Pancreas (tissue), 10 donors: ENCODE data around the gene BABAM2. TPM values are rescaled to one million over a fixed set of nuclear protein-coding genes. Genes with fewer than 3 reads are reported as not detected.

ENCODE experiments used
- ATAC-seq, 4 donors: fragments of 200-7000 bp; cut with Tn5 transposase; one replicate each; pipeline versions ENCODE4 v1.8.0 to v1.9.1; 2020; ENCODE audit warnings: mild to moderate bottlenecking in 4 of 4, moderate library complexity in 4 of 4
- DNase-seq, 6 donors: peaks; one replicate each; pipeline ENCODE4 v3.0.0-alpha.2; 2020
- FAIRE-seq: peaks from 2 replicates; lab custom pipeline; 2012; peaks lifted over from hg19 to GRCh38; lab: Jason Lieb, UNC
- H3K27ac ChIP-seq, 4 donors: fragments of 200-600 bp; sonication (generic); 1 replicate in 3 of 4; 2 replicates in 1 of 4; pipeline versions ENCODE4 v1.5.0 to v1.8.0; 2020
- H3K27me3 ChIP-seq, 4 donors: fragments of 200-600 bp; one replicate each; pipeline ENCODE4 v1.8.0; 2021
- H3K36me3 ChIP-seq, 3 donors: fragments of 200-600 bp; sonication (generic) in 1 of 3; one replicate each; pipeline versions ENCODE4 v1.5.0 to v1.8.0; 2020 to 2021
- H3K4me1 ChIP-seq, 3 donors: fragments of 200-600 bp; one replicate each; pipeline ENCODE4 v1.8.0; 2021
- H3K4me3 ChIP-seq, 4 donors: fragments of 200-600 bp; sonication (generic) in 2 of 4; one replicate each; pipeline versions ENCODE4 v1.5.0 to v1.8.0; 2020 to 2021
- H3K9me3 ChIP-seq, 4 donors: fragments of 200-600 bp; one replicate each; pipeline ENCODE4 v1.8.0; 2021
- CTCF ChIP-seq, 4 donors: fragments of 200-600 bp; sonication (generic) in 3 of 4; IDR thresholded peaks; one replicate each; pipeline versions ENCODE4 v1.5.0 to v1.8.0; 2021; ENCODE audit warnings: antibody characterized with exemption in 4 of 4
- WGBS, 2 donors: extraction: QIAGEN DNeasy Blood & Tissue Kit; methylation state at CpG; one replicate each; pipeline ENCODE4 v1.1.7; 2013; 5-methylcytosine and 5-hydroxymethylcytosine counted together
- intact Hi-C, 3 donors: fragments of 100-400 bp; cut with DNase I; formaldehyde crosslinking; loops; one replicate each; pipeline versions ENCODE4 v1.11.1 to v1.14.2; 2022
- polyA plus RNA-seq, 2 donors: library from polyadenylated mRNA; stranded (reverse); fragments of 200-250 nt; gene quantifications; one replicate each; pipeline ENCODE4 v1.2.3, GENCODE V29; 2013
- total RNA-seq, 6 donors: library from RNA; stranded (reverse); fragmentation: NEBNext Ultra II Directional in 4 of 6; extraction: Animal tissue kit (Norgen Biotek cat#: 25700) in 4 of 6; gene quantifications; one replicate each; pipeline versions ENCODE4 v1.2.1 to v1.2.4, GENCODE V29; 2021 to 2023
- donor health status: healthy with polysubstance abuse.
- donor health status: DM: no; HTN: no; CAD: no; lungs with moderate emphysema.
- donor health status: DM: no; HTN: no; CAD: no.
- donor health status: control.
- donor health status: control.
- donor health status: Bipolar disorder and iron deficiency.
- donor health status: DM: yes; HTN: yes; CAD: no.
- donor health status: DM: no; HTN: no; CAD: no.
- donor health status: DM: no; HTN: no; CAD: no.
- donor health status: DM: yes; HTN: yes; CAD: no.

Gene BABAM2
- total and polyA plus RNA-seq, 8 donors = 9.4 to 21.3 (median 15.6) TPM

GRCh38 chr2:28034696-28035095 is 144.2 kb downstream of the BABAM2 start:
- WGBS, 2 donors = 93 to 94% methylated on average over 6 of the region's 6 CpGs
- ATAC-seq = no peak

GRCh38 chr2:28035163-28035690 is 144.7 kb downstream of the BABAM2 start:
- Histone ChIP-seq H3K27ac (no peak overlapping the region), H3K36me3 (no peaks in the 10 kb centered on the region), H3K9me3 (no peaks in the 10 kb centered on the region), H3K4me1 (no peaks in the 10 kb centered on the region), H3K27me3 (no peaks in the 10 kb centered on the region), H3K4me3 (no peak overlapping the region)
- DNase-seq = no peak
- no peak for FAIRE-seq
- intact Hi-C loops = no loop called here
- ATAC-seq = no peak
- 96 to 97% methylated on average over 3 of the region's 3 CpGs for WGBS, 2 donors
- TF ChIP-seq CTCF (IDR thresholded peaks at IDR 0.05) = no peak

More at GRCh38 chr2:28034696-28035095, 144.2 kb downstream of the BABAM2 start:
- Histone ChIP-seq H3K4me1 (no peaks in the 10 kb centered on the region), H3K4me3 (no peak overlapping the region), H3K36me3 (no peaks in the 10 kb centered on the region), H3K27me3 (no peaks in the 10 kb centered on the region), H3K27ac (no peak overlapping the region), H3K9me3 (no peaks in the 10 kb centered on the region)
- no peak for FAIRE-seq
- TF ChIP-seq CTCF (IDR thresholded peaks at IDR 0.05) = no peak
- intact Hi-C loops = no loop called here
- no peak for DNase-seq

- no peak for ATAC-seq
- no peak for TF ChIP-seq CTCF (IDR thresholded peaks at IDR 0.05)
- Histone ChIP-seq H3K27me3 (no peaks in the 10 kb centered on the region), H3K4me3 (no peak overlapping the region), H3K4me1 (no peaks in the 10 kb centered on the region), H3K9me3 (no peaks in the 10 kb centered on the region), H3K27ac (no peak overlapping the region), H3K36me3 (no peaks in the 10 kb centered on the region)
- intact Hi-C loops = no loop called here
- 92 to 94% methylated on average over 4 of the region's 4 CpGs for WGBS, 2 donors
- FAIRE-seq = no peak
- no peak for DNase-seq
These were observed 145.3 kb downstream of the BABAM2 start for GRCh38 chr2:28035816-28036215.

GRCh38 chr2:28036307-28036706 is 145.8 kb downstream of the BABAM2 start:
- DNase-seq = no peak
- Histone ChIP-seq H3K4me1 (no peaks in the 10 kb centered on the region), H3K9me3 (no peaks in the 10 kb centered on the region), H3K4me3 (no peak overlapping the region), H3K36me3 (no peaks in the 10 kb centered on the region), H3K27ac (no peak overlapping the region), H3K27me3 (no peaks in the 10 kb centered on the region)
- 91 to 92% methylated on average over 1 of the region's 1 CpG for WGBS, 2 donors
- FAIRE-seq = no peak
- TF ChIP-seq CTCF (IDR thresholded peaks at IDR 0.05) = no peak
- intact Hi-C loops = no loop called here
- ATAC-seq = no peak

GRCh38 chr2:28038722-28039121 is 148.2 kb downstream of the BABAM2 start:
- intact Hi-C loops = no loop called here
- Histone ChIP-seq H3K9me3 (no peaks in the 10 kb centered on the region), H3K4me1 (no peaks in the 10 kb centered on the region), H3K27ac (no peak overlapping the region), H3K36me3 (no peaks in the 10 kb centered on the region), H3K4me3 (no peak overlapping the region), H3K27me3 (no peaks in the 10 kb centered on the region)
- no peak for TF ChIP-seq CTCF (IDR thresholded peaks at IDR 0.05)
- ATAC-seq = peak in 1 of 4 donors; percentile 42
- no peak for DNase-seq
- 37 to 38% methylated on average over 1 of the region's 1 CpG for whole genome bisulfite sequencing, 2 donors
- FAIRE-seq = no peak
